Tibial nerve (tissue), 4 donors: Measurements from ENCODE around the gene VEGFB. TPM values are rescaled to one million over a fixed set of nuclear protein-coding genes. Genes with fewer than 3 reads are reported as not detected.

Experiments
- DNase-seq, 2 donors: peaks; one replicate each; pipeline ENCODE4 v3.0.0-alpha.2; 2019; ENCODE audit warnings: low spot score in 2 of 2
- H3K27ac ChIP-seq, 4 donors: fragments of 200-600 bp; sonication (generic) in 3 of 4; one replicate each; pipeline ENCODE4 v1.5.1; 2017 to 2019; ENCODE audit warnings: mild to moderate bottlenecking in 1 of 4
- H3K27me3 ChIP-seq, 2 donors: fragments of 200-600 bp; sonication (generic) in 1 of 2; one replicate each; pipeline versions ENCODE4 v1.5.1 to v1.6.0; 2017 to 2019
- H3K36me3 ChIP-seq, 3 donors: fragments of 200-600 bp; sonication (generic); one replicate each; pipeline ENCODE4 v1.5.1; 2018 to 2019
- H3K4me1 ChIP-seq, 4 donors: fragments of 200-600 bp; sonication (generic) in 3 of 4; one replicate each; pipeline ENCODE4 v1.5.1; 2017 to 2019
- H3K4me3 ChIP-seq, 4 donors: fragments of 200-600 bp; sonication (generic) in 3 of 4; one replicate each; pipeline ENCODE4 v1.5.1; 2017 to 2019; ENCODE audit warnings: mild to moderate bottlenecking in 1 of 4, moderate library complexity in 1 of 4
- H3K9me3 ChIP-seq, 4 donors: fragments of 200-600 bp; sonication (generic) in 3 of 4; one replicate each; pipeline ENCODE4 v1.5.1; 2017 to 2019
- EP300 ChIP-seq, 2 donors: sonication (generic); formaldehyde crosslinking; IDR thresholded peaks; one replicate each; pipeline ENCODE4 v1.6.1; 2017; ENCODE audit warnings: antibody characterized with exemption in 2 of 2, mild to moderate bottlenecking in 1 of 2
- POLR2A ChIP-seq, 2 donors: fragments of 450-650 bp; IDR thresholded peaks; one replicate each; pipeline ENCODE4 v1.6.1; 2017; ENCODE audit warnings: antibody characterized with exemption in 2 of 2, mild to moderate bottlenecking in 2 of 2, moderate library complexity in 2 of 2
- WGBS, 2 donors: methylation state at CpG; one replicate each; pipeline ENCODE4 v1.1.5; 2018; 5-methylcytosine and 5-hydroxymethylcytosine counted together
- total RNA-seq, 4 donors: library from RNA; depleted of rRNA; stranded (reverse); fragments of >200 nt; gene quantifications; one replicate each; pipeline ENCODE4 v1.1.0, GENCODE V29; 2016
- TF ChIP-seq, protein P1 (sequence below), 5 experiments: fragments of 200-600 bp in 3 of 5; fragments of 450-650 bp in 2 of 5; sonication (generic) in 3 of 5; IDR thresholded peaks; one replicate each; pipeline ENCODE4 v1.5.1; 2016 to 2019; ENCODE audit warnings: antibody characterized with exemption in 5 of 5, mild to moderate bottlenecking in 3 of 5, moderate library complexity in 2 of 5

VEGFB gene
- total RNA-seq, 4 donors from 2014 or later: 84.3 to 129 (median 109) TPM

DNA sequence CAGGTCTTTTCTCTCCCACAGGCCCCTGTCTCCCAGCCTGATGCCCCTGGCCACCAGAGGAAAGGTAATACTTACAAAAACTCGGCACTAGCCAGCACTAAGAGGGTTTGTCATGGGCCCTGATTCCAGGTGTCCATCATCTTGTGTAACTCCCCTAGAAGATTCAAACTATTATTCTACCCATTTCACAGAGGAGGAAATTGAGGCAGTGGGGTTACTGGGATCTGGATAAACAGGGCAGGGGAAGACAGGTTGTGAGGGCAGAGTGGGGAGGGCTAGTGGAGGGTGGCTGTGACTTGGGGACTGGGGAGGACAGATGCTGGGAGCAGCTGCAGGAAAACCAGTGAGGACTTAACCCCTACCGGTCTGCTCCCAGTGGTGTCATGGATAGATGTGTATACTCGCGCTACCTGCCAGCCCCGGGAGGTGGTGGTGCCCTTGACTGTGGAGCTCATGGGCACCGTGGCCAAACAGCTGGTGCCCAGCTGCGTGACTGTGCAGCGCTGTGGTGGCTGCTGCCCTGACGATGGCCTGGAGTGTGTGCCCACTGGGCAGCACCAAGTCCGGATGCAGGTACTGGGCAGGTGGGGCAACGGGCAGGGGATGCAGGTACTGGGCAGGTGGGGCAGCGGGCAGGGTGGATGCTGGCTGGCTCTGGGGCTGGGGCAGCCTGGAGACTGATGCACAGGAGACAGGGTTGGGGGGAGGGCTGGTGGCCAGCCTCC, 1.2 kb downstream of the VEGFB start:
- Histone ChIP-seq H3K27ac (peak overlapping the region in 3 of 4 donors; percentile 86 to 94 (median 92)), H3K27me3 (no peaks in the 10 kb centered on the region), H3K36me3 (peaks cover 0 to 33% (median 4%) of the 10 kb centered on the region in 3 donors), H3K9me3 (no peaks in the 10 kb centered on the region), H3K4me3 (peak overlapping the region in 2 of 4 donors; percentile 79 to 90), H3K4me1 (peaks cover 0 to 64% (median 34%) of the 10 kb centered on the region in 4 donors)
- no peak for DNase-seq
- 76 to 80% methylated on average over 2 to 12 of the region's 12 CpGs for WGBS, 2 donors
- TF ChIP-seq POLR2A (IDR thresholded peaks at IDR 0.05) (no peak), EP300 (IDR thresholded peaks at IDR 0.05) (no peak)
- TF ChIP-seq, protein P1, sequence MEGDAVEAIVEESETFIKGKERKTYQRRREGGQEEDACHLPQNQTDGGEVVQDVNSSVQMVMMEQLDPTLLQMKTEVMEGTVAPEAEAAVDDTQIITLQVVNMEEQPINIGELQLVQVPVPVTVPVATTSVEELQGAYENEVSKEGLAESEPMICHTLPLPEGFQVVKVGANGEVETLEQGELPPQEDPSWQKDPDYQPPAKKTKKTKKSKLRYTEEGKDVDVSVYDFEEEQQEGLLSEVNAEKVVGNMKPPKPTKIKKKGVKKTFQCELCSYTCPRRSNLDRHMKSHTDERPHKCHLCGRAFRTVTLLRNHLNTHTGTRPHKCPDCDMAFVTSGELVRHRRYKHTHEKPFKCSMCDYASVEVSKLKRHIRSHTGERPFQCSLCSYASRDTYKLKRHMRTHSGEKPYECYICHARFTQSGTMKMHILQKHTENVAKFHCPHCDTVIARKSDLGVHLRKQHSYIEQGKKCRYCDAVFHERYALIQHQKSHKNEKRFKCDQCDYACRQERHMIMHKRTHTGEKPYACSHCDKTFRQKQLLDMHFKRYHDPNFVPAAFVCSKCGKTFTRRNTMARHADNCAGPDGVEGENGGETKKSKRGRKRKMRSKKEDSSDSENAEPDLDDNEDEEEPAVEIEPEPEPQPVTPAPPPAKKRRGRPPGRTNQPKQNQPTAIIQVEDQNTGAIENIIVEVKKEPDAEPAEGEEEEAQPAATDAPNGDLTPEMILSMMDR (IDR thresholded peaks at IDR 0.05): no peak

DNA sequence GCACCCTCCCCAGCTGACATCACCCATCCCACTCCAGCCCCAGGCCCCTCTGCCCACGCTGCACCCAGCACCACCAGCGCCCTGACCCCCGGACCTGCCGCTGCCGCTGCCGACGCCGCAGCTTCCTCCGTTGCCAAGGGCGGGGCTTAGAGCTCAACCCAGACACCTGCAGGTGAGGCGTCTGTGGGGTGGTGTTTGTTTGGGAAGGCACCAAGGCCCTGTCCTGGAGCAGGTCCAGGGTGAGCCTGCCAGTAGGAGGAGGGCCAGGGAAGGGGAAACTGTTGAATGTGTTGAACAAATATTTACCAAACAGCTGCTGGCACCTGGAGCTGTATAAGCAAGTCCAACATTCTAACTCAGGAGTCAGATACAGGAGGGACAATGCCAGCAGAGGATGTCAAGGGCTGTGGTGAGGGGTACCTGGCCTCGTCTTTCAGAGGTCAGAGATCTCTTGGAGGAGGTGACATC, 3.1 kb downstream of the VEGFB start:
- no peak overlapping the region for H3K4me3 ChIP-seq
- WGBS, 2 donors: 71 to 72% methylated on average over 12 of the region's 12 CpGs
- no peaks in the 10 kb centered on the region for H3K9me3 ChIP-seq
- H3K27ac ChIP-seq: peak overlapping the region in 2 of 4 donors; percentile 11 to 19
- H3K4me1 ChIP-seq: peaks cover 0 to 52% (median 36%) of the 10 kb centered on the region in 4 donors
- peaks cover 0 to 33% (median 4%) of the 10 kb centered on the region in 3 donors for H3K36me3 ChIP-seq
- H3K27me3 ChIP-seq: no peaks in the 10 kb centered on the region
- TF ChIP-seq EP300 (IDR thresholded peaks at IDR 0.05) (no peak), POLR2A (IDR thresholded peaks at IDR 0.05) (no peak)
- TF ChIP-seq, protein P1 (IDR thresholded peaks at IDR 0.05): no peak
- no peak for DNase-seq

DNA sequence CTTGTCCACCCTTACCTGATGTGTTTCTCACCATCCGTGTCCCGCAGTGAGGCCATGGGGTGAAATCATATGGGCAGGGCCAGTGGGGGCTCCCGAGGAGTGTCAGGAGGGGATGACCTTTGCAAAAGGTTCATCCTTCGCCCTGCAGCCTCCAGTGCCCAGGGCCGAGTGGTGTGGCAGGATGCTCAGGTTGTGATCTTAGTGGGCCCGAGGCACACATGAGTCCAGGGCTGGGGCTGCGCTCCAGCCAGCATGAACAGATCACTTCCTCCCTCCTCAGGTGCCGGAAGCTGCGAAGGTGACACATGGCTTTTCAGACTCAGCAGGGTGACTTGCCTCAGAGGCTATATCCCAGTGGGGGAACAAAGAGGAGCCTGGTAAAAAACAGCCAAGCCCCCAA, 3.7 kb downstream of the VEGFB start:
- 88 to 96% methylated on average over 8 to 9 of the region's 9 CpGs for WGBS, 2 donors
- peak overlapping the region in 2 of 4 donors; percentile 26 to 95 for H3K27ac ChIP-seq

DNA sequence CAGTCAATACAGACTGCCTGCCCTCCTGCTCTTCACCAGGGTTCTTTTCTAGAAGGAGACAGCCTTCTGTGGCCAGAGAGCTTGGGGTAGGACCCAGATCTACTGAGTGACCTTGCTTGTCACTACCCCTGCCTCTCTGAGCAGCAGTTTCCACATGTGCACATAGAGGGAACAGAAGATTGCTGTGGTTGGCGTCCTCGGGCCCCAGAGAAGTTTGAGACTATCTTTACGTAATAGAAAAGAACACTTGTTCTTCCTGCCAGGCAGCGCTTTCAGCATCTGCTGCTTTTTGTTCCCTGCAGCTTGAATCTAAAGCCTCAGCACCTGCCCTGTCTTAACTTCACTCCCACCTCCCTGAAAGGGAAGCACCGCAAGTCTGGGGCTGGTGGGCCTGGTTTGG, 4.6 kb downstream of the VEGFB start:
- no peak for TF ChIP-seq EP300 (IDR thresholded peaks at IDR 0.05)
- no peak for TF ChIP-seq POLR2A (IDR thresholded peaks at IDR 0.05)
- TF ChIP-seq, protein P1 (IDR thresholded peaks at IDR 0.05): no peak
- WGBS, 2 donors: 72 to 82% methylated on average over 5 of the region's 5 CpGs
- no peak for DNase-seq
- H3K9me3 ChIP-seq: no peaks in the 10 kb centered on the region
- peak overlapping the region in 2 of 4 donors; percentile 95 to 100 for H3K27ac ChIP-seq
- H3K36me3 ChIP-seq: peaks cover 0 to 46% (median 4%) of the 10 kb centered on the region in 3 donors
- H3K4me1 ChIP-seq: peaks cover 0 to 51% (median 35%) of the 10 kb centered on the region in 4 donors
- H3K27me3 ChIP-seq: no peaks in the 10 kb centered on the region
- no peak overlapping the region for H3K4me3 ChIP-seq

More for the DNA sequence above, 3.7 kb downstream of the VEGFB start:
- H3K27me3 ChIP-seq: no peaks in the 10 kb centered on the region
- no peak for DNase-seq
- no peak overlapping the region for H3K4me3 ChIP-seq
- H3K4me1 ChIP-seq: peaks cover 0 to 52% (median 40%) of the 10 kb centered on the region in 4 donors
- peaks cover 0 to 36% (median 4%) of the 10 kb centered on the region in 3 donors for H3K36me3 ChIP-seq
- H3K9me3 ChIP-seq: no peaks in the 10 kb centered on the region
- TF ChIP-seq, protein P1 (IDR thresholded peaks at IDR 0.05): no peak
- no peak for TF ChIP-seq POLR2A (IDR thresholded peaks at IDR 0.05)
- TF ChIP-seq EP300 (IDR thresholded peaks at IDR 0.05): no peak
